BE2C (cell line): Measurements from ENCODE around the gene EIF3D.

ENCODE experiments used
- DNase-seq: peaks from one replicate; pipeline ENCODE4 v3.0.0-alpha.2; 2020
- H3K27me3 ChIP-seq: fragments of 250-450 bp; sonication (Bioruptor Pico); 2 replicates; pipeline ENCODE4 v1.5.1; 2020; ENCODE audit warnings: mild to moderate bottlenecking
- H3K36me3 ChIP-seq: fragments of 250-450 bp; sonication (Bioruptor Pico); 2 replicates; pipeline ENCODE4 v1.5.1; 2020; ENCODE audit warnings: mild to moderate bottlenecking
- H3K4me1 ChIP-seq: fragments of 250-450 bp; sonication (Bioruptor Pico); 2 replicates; pipeline ENCODE4 v1.5.1; 2020
- H3K4me3 ChIP-seq: 2 replicates; pipeline ENCODE4 v1.5.1; 2011; ENCODE audit warnings: low read depth, low read length
- H3K9me3 ChIP-seq: fragments of 250-450 bp; sonication (Bioruptor Pico); 2 replicates; pipeline ENCODE4 v1.5.1; 2020
- CTCF ChIP-seq: IDR thresholded peaks from 2 replicates; pipeline ENCODE4 v1.5.1; 2012; ENCODE audit warnings: mild to moderate bottlenecking, low read depth, low read length

EIF3D gene

GRCh38 chr22:36546932-36547331 lies 18.0 kb upstream of the EIF3D start:
- Histone ChIP-seq H3K4me1 (peaks cover 3% of the 10 kb centered on the region; the same call in 1 of the 2 replicates), H3K4me3 (no peak overlapping the region), H3K36me3 (no peaks in the 10 kb centered on the region), H3K9me3 (no peaks in the 10 kb centered on the region), H3K27me3 (no peaks in the 10 kb centered on the region)
- no peak for TF ChIP-seq CTCF
- DNase-seq, result no peak

- Histone ChIP-seq H3K9me3 (no peaks in the 10 kb centered on the region), H3K4me3 (peak overlapping the region; percentile 26; the same call in 1 of the 2 replicates), H3K36me3 (no peaks in the 10 kb centered on the region), H3K4me1 (peaks cover 3% of the 10 kb centered on the region; the same call in 1 of the 2 replicates), H3K27me3 (no peaks in the 10 kb centered on the region)
- TF ChIP-seq CTCF, result peak; percentile 65
- DNase-seq, result peak; percentile 78
Observed at GRCh38 chr22:36546092-36546804, 17.3 kb upstream of the EIF3D start.

- H3K27me3 ChIP-seq, result no peaks in the 10 kb centered on the region
- H3K4me3 ChIP-seq, result no peak overlapping the region
- no peaks in the 10 kb centered on the region for H3K9me3 ChIP-seq
- peaks cover 3% of the 10 kb centered on the region; the same call in 1 of the 2 replicates for H3K4me1 ChIP-seq
- no peak for DNase-seq
- no peak for TF ChIP-seq CTCF
- H3K36me3 ChIP-seq, result no peaks in the 10 kb centered on the region
Observed at GRCh38 chr22:36544107-36544620, 15.2 kb upstream of the EIF3D start.

- no peak for TF ChIP-seq CTCF
Observed at GRCh38 chr22:36541831-36542411, 13.0 kb upstream of the EIF3D start.

GRCh38 chr22:36540867-36541642 lies 12.1 kb upstream of the EIF3D start:
- Histone ChIP-seq H3K4me3 (no peak overlapping the region), H3K27me3 (no peaks in the 10 kb centered on the region)
- no peak for DNase-seq

More at GRCh38 chr22:36541831-36542411, 13.0 kb upstream of the EIF3D start:
- DNase-seq, result peak; percentile 46
- Histone ChIP-seq H3K4me1 (peaks cover 3% of the 10 kb centered on the region; the same call in 1 of the 2 replicates), H3K4me3 (no peak overlapping the region), H3K36me3 (no peaks in the 10 kb centered on the region), H3K9me3 (no peaks in the 10 kb centered on the region), H3K27me3 (no peaks in the 10 kb centered on the region)

More at GRCh38 chr22:36540867-36541642, 12.1 kb upstream of the EIF3D start:
- Histone ChIP-seq H3K36me3 (no peaks in the 10 kb centered on the region), H3K4me1 (peaks cover 2% of the 10 kb centered on the region; the same call in 1 of the 2 replicates), H3K9me3 (no peaks in the 10 kb centered on the region)
- TF ChIP-seq CTCF, result no peak
